HUDEP-2 (cell line): ENCODE measurements around the gene CCL17.

ENCODE experiments used
- DNase-seq, 76 experiments: peaks; one replicate each; lab custom pipeline; 2025; ENCODE audit not compliant: unreplicated experiment in 76 of 76; lab: John Stamatoyannopoulos, UW

Gene CCL17

GRCh38 chr16:57395026-57395425 is 9.5 kb upstream of the CCL17 start:
- DNase-seq = no peak

- no peak for DNase-seq
Observed at GRCh38 chr16:57396786-57397185, 7.8 kb upstream of the CCL17 start.

GRCh38 chr16:57397493-57397892 is 7.1 kb upstream of the CCL17 start:
- peak in 2 of 76 experiments; percentile 9 to 43 for DNase-seq

GRCh38 chr16:57401943-57402640 is 2.5 kb upstream of the CCL17 start:
- DNase-seq = no peak

- no peak for DNase-seq
Observed at GRCh38 chr16:57405097-57405496, 530 bp downstream of the CCL17 start.

GRCh38 chr16:57406881-57407280 is 2.3 kb downstream of the CCL17 start:
- DNase-seq = no peak

GRCh38 chr16:57407521-57408353 is 3.2 kb downstream of the CCL17 start:
- no peak for DNase-seq

- no peak for DNase-seq
Observed at GRCh38 chr16:57409065-57409464, 4.5 kb downstream of the CCL17 start.

GRCh38 chr16:57409870-57410587 is 5.5 kb downstream of the CCL17 start:
- DNase-seq = no peak

- no peak for DNase-seq
Observed at GRCh38 chr16:57411362-57411976, 6.9 kb downstream of the CCL17 start.

GRCh38 chr16:57412584-57412983 is 8.0 kb downstream of the CCL17 start:
- no peak for DNase-seq

- no peak for DNase-seq
Observed at GRCh38 chr16:57413301-57413730, 8.7 kb downstream of the CCL17 start.

GRCh38 chr16:57413733-57414132 is 9.2 kb downstream of the CCL17 start:
- no peak for DNase-seq

- DNase-seq = no peak
Observed at GRCh38 chr16:57416084-57416483, 11.5 kb downstream of the CCL17 start.

GRCh38 chr16:57419506-57419905 is 14.9 kb downstream of the CCL17 start:
- no peak for DNase-seq

- DNase-seq = peak in 33 of 76 experiments; percentile 6 to 55 (median 23)
Observed at GRCh38 chr16:57422026-57422944, 17.7 kb downstream of the CCL17 start.

GRCh38 chr16:57423152-57423551 is 18.6 kb downstream of the CCL17 start:
- no peak for DNase-seq

- DNase-seq = no peak
Observed at GRCh38 chr16:57424583-57424982, 20.0 kb downstream of the CCL17 start.

- no peak for DNase-seq
Observed at GRCh38 chr16:57426356-57426755, 21.8 kb downstream of the CCL17 start.

GRCh38 chr16:57427307-57427706 is 22.7 kb downstream of the CCL17 start:
- DNase-seq = peak in 25 of 76 experiments; percentile 4 to 65 (median 12)
